HG03558 (cell line): ENCODE measurements around the gene PLXDC1.

Source experiments
- ATAC-seq: cut with Tn5 transposase; IDR thresholded peaks from one replicate; pipeline ENCODE4 v1.9.1; 2021; ENCODE audit warnings: moderate number of reproducible peaks; ENCODE audit not compliant: unreplicated experiment; ENCODE audit errors: extremely low read depth

The PLXDC1 gene

GRCh38 chr17:39158623-39159022 is 7.2 kb upstream of the PLXDC1 start:
- no peak for ATAC-seq

GRCh38 chr17:39156491-39156890 is 5.1 kb upstream of the PLXDC1 start:
- ATAC-seq: no peak

DNA sequence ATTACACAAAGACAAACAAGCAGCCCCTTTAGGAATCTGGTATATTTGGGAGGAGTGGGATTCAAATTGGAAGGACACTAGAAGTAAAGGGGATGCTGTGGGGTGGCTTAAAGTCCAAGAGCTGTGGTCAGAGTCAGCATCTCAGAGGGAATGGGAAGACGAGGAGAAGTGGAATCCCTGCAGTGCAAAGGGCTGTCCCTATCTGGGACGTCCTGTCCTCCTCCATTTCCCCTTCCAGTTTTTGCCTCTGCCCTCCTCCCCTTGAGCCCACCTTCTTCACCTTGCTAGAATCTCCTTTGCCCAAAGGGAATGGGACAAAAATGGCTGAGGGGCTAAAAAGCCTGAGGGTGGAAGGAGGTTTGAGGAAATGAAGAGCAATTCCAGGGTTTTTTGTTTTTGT is 4.2 kb upstream of the PLXDC1 start:
- no peak for ATAC-seq

DNA sequence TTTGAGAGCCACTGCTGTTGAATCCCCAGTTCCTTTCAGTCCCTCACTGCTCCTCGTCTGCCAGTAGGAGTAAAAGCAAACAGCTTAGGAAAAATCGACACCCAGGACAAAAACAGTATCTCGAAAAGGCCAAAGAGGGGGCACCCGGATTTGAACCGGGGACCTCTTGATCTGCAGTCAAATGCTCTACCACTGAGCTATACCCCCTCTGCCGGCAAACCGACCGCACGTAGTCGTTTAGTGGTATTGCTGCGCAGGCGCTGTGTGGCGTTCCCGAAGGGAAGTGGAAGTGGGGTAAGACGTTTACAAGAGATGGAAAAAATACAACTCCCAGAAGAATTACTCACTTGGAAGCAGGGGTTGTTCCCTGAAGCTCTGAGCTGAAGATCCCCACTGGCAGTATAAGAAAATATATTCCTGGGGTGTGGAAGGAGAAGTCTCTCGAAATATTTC is 2.2 kb upstream of the PLXDC1 start:
- ATAC-seq: no peak

- no peak for ATAC-seq
Observed at GRCh38 chr17:39151943-39152818, 744 bp upstream of the PLXDC1 start.

DNA sequence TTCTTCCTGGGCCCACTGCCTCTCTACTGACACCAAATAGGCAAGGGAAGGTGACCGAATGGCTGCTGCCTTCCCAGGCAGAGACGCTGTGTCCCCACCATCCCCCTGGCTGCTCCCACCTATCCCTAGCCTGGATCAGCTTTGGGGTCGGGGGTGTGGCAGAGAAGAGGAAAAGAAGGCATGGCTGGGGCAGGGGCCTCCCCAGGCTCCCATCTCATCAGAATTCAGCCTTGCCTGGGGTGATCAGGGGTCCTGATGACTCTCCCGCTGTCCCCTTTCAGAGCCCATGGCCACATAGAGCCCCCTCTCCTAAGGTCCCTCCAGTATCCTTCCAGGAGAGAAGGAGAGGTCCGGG is 665 bp downstream of the PLXDC1 start:
- ATAC-seq: no peak

GRCh38 chr17:39150104-39150634 is 1.3 kb downstream of the PLXDC1 start:
- ATAC-seq: no peak

GRCh38 chr17:39147221-39148185 is 3.9 kb downstream of the PLXDC1 start:
- ATAC-seq: no peak

GRCh38 chr17:39146273-39146672 is 5.2 kb downstream of the PLXDC1 start:
- no peak for ATAC-seq

DNA sequence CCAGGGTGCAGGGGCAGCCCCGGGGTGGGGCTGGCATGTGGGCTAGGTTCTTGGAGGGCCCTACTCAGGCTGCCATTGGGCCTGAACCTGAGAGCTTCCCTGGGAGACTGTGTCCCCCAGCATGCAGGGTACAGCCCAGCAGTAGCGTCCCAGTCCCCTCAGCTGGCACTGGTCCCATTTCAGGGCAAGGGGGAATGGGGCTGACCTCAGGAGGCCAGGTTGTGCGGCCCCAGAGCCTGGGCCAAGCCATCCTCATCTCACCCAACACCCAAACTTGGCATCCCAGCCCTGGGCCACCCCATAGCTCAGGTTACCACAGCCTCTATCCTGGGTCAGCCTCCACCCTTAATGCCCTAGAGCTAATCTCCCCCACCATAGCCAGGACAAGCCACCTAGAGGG is 6.3 kb downstream of the PLXDC1 start:
- no peak for ATAC-seq

DNA sequence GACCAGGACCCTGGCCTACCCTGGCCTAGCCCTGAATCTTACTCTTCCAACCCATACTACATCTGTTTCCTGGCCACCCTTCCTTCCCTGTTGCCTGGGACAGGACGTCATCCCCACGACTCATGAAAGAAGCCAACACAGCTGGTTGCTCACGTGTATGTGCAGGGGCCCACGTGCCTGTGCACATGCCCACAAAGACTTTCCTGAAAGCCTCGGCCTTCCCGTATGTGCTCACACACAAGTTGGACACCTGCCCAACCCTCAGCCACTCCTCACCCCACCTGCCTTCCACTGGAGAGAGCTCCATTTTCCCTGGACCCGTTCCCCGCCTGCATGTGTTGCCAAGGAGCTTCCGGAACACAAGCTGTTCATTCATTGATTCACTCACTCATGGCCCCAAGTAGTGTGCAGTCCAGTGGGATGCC is 7.0 kb downstream of the PLXDC1 start:
- ATAC-seq: no peak

DNA sequence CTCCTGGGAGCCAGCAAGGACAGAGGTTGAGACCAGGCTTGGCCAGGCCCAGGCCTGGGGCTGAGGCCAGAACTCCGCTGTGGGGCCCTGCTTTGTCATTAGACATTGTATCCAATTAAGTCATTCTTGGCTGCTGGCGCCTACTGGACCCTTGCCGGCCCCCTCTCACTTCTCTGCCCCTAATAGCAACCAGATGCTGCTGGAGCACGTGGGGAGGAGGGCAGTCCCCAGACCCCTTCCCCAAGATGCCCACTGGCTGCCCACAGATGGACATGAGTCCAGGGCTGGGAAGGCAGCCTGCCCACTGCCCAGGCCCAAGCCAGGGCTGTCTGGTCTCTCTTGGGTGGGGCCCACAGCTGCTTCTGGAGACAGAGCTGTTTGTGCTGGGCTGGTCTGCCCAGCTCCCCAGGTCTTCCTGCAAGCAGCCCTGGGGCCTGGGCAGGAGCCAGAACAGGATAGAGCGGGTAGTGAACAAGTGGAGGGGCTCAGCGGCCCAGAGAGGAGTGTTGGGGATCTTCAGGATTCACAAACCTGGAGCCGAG is 7.8 kb downstream of the PLXDC1 start:
- no peak for ATAC-seq

- ATAC-seq: no peak
Observed at GRCh38 chr17:39141915-39142664, 9.3 kb downstream of the PLXDC1 start.

DNA sequence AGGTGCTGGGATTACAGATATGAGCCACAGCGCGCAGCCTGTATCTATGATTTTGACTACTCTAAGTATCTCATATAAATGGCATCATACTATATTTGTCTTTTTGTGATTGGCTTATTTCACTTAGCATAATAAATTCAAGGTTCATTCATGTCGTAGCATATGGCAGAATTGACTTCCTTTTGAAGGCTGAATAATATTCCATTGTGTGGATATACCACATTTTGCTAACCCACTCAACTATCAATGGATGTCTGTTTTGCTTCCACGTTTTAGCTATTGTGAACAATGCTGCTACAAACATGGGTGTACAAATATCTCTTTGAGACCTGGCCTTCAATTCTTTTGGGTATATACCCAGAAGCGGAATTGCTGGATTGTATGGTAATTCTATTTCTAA is 10.1 kb downstream of the PLXDC1 start:
- no peak for ATAC-seq

DNA sequence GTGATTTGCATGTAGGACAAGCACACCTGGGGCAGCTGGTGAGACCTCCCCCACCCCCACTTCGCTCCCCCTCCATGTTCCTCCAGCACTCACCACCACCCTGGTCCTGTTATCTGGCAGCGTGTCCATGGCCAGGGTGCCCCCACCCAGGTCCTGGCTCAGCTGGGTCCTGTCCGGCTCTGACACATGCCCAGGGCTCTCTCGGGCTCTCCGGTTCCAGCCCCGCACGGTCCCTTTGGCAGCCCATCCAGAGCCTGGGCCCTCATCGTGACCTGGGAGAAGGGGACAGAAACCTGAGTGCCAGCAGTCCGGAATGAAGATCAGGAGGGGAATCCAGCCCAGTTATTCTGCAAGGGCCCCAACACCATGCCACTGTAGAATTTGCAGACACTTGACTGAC is 11.9 kb downstream of the PLXDC1 start:
- no peak for ATAC-seq

- no peak for ATAC-seq
Observed at GRCh38 chr17:39139161-39139511, 12.3 kb downstream of the PLXDC1 start.

- ATAC-seq: no peak
Observed at GRCh38 chr17:39138431-39139160, 12.8 kb downstream of the PLXDC1 start.

DNA sequence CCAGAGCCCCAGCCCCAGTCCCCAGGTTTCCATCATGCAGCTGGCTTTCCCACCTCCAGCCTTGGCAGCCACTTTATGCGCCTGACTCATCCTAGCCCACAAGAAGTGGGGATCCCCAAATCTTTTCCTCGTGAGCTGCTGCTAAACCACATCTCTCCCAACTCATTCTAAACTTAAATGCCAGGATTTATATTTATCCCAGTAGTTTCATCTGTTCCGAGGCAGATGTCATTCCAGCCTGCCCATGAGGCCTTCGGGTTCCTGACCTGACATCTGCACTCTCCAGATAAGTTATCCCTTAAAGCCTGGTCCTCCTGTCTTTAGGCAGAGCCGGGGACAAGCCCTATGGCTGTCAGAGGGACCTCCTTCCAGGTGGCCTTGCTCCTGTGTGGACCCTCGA is 16.6 kb downstream of the PLXDC1 start:
- ATAC-seq: no peak

DNA sequence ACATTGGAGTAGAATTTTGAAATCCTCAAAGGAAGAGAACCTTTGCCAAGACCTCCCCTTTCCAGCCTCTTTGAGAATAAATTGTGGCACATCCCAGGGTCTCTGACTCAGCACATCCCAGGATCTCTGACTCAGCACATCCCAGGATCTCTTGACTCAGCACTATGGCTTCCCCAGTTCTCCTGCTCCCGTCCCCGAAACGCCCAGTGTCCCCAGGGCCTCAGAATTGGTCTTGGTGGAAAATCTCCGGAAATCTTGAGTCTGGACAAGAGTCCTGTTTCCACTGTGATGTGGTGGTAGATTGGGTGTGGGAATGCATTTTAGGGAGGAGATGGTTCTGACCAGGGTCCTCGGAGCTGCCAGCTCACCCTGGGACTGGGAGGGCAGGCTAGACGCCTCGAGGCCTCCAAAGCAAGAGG is 19.2 kb downstream of the PLXDC1 start:
- ATAC-seq: no peak
